Heart left ventricle (tissue), 13 donors: ENCODE data around the gene FNDC3B.

ENCODE experiments used
- POLR2A ChIP-seq, 2 donors: fragments of 450-650 bp; IDR thresholded peaks; one replicate each; pipeline ENCODE4 v1.6.1; 2017; ENCODE audit warnings: antibody characterized with exemption in 2 of 2, mild to moderate bottlenecking in 2 of 2, moderate library complexity in 2 of 2
- TF ChIP-seq, protein P1 (sequence below), 12 donors: fragments of 200-600 bp; sonication (generic) in 4 of 12; IDR thresholded peaks; one replicate each; pipeline versions ENCODE4 v1.5.0 to v1.8.0; 2018 to 2022; ENCODE audit warnings: antibody characterized with exemption in 12 of 12, mild to moderate bottlenecking in 5 of 12
- donor health status: ischemic (EF 13 %, LVEDD 7.1; RV severe dilation, severe dysfunction).
- donor health status: DM: no; HTN: yes; CAD: no.
- donor health status: DM: no; HTN: no; CAD: no.
- donor health status: ischemic (EF 25% LVEDD 6.9; RV normal size, moderate dysfunction).
- donor health status: ischemic (EF 25% LVEDD 5.7; RV mildly dilated, moderate dysfunction).
- donor health status: ischemic (EF 35%, LVEDD 5.7; RV mildly dilated, moderate dysfunction).
- donor health status: nonischemic (EF 11% LVEDD 7.7; RV severe dilation, severe dysfunction).
- donor health status: DM: yes; HTN: yes; CAD: no.
- donor health status: PGD.
- donor health status: ischemic (EF 29% LVEDD 5.4; RV normal size, mild dysfunction).
- donor health status: nonischemic (EF 23%, LVEDD 6.1; RV moderate dilation, normal function).

DNA sequence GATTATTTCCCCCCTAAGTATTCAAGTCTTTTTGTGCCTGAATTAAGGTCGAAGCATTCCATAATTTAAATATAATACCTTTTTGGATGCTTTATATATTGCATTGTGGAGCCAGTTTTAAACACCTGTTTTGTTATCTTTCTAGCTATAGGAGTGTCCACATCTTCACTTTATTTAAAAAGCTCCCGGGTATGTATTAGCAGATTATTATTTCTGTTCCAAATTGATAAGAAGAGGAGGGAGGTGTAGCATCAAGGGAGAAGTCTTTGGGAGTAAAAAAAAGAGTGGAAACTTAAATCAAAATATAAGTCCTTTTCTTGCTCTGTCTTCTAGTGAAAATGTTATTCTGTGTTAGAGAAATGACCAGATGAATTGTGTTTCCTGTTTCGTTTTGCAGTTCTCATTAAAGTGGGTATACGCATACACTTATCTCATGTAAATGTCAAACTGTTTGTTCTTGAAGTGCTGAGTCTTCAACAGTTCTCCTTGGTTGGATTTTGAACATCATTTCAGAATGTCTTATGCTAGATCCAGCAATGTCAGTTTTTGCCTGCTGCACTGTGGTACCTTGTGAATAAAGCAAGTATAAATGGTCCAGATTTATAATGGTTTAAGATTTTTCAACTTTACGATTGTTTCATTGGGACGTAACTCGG, 105.8 kb downstream of the FNDC3B start:
- TF ChIP-seq, protein P1, sequence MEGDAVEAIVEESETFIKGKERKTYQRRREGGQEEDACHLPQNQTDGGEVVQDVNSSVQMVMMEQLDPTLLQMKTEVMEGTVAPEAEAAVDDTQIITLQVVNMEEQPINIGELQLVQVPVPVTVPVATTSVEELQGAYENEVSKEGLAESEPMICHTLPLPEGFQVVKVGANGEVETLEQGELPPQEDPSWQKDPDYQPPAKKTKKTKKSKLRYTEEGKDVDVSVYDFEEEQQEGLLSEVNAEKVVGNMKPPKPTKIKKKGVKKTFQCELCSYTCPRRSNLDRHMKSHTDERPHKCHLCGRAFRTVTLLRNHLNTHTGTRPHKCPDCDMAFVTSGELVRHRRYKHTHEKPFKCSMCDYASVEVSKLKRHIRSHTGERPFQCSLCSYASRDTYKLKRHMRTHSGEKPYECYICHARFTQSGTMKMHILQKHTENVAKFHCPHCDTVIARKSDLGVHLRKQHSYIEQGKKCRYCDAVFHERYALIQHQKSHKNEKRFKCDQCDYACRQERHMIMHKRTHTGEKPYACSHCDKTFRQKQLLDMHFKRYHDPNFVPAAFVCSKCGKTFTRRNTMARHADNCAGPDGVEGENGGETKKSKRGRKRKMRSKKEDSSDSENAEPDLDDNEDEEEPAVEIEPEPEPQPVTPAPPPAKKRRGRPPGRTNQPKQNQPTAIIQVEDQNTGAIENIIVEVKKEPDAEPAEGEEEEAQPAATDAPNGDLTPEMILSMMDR (IDR thresholded peaks at IDR 0.05) = no peak
- no peak for TF ChIP-seq POLR2A (IDR thresholded peaks at IDR 0.05)
